Ectodermal cell (in vitro differentiated cells): ENCODE data around the gene SS18L1.

ENCODE experiments used
- H3K27ac ChIP-seq: 2 replicates; pipeline ENCODE4 v1.7.0; 2013; ENCODE audit warnings: mild to moderate bottlenecking, low read depth, low read length; ENCODE audit not compliant: insufficient read depth, poor library complexity, severe bottlenecking
- H3K27me3 ChIP-seq: 2 replicates; pipeline ENCODE4 v1.7.0; 2013; ENCODE audit warnings: mild to moderate bottlenecking, low read length; ENCODE audit not compliant: insufficient read depth, control insufficient read depth, poor library complexity, severe bottlenecking
- H3K36me3 ChIP-seq: one replicate; pipeline ENCODE4 v1.7.0; 2013; ENCODE audit warnings: low read length; ENCODE audit not compliant: control insufficient read depth, insufficient read depth
- H3K4me1 ChIP-seq: one replicate; pipeline ENCODE4 v1.7.0; 2013; ENCODE audit warnings: low read length; ENCODE audit not compliant: control insufficient read depth, insufficient read depth
- H3K4me3 ChIP-seq: 2 replicates; pipeline ENCODE4 v1.7.0; 2013; ENCODE audit warnings: low read depth, low read length, control low read depth; ENCODE audit not compliant: insufficient read depth
- H3K9me3 ChIP-seq: 2 replicates; pipeline ENCODE4 v1.7.0; 2013; ENCODE audit warnings: mild to moderate bottlenecking, low read length, moderate library complexity; ENCODE audit not compliant: control insufficient read depth
- WGBS, 2 experiments: methylation state at CpG; one replicate each; pipeline ENCODE4 v1.1.7; 2013; ENCODE audit warnings: missing lambda C conversion rate in 2 of 2; 5-methylcytosine and 5-hydroxymethylcytosine counted together

SS18L1 gene

DNA sequence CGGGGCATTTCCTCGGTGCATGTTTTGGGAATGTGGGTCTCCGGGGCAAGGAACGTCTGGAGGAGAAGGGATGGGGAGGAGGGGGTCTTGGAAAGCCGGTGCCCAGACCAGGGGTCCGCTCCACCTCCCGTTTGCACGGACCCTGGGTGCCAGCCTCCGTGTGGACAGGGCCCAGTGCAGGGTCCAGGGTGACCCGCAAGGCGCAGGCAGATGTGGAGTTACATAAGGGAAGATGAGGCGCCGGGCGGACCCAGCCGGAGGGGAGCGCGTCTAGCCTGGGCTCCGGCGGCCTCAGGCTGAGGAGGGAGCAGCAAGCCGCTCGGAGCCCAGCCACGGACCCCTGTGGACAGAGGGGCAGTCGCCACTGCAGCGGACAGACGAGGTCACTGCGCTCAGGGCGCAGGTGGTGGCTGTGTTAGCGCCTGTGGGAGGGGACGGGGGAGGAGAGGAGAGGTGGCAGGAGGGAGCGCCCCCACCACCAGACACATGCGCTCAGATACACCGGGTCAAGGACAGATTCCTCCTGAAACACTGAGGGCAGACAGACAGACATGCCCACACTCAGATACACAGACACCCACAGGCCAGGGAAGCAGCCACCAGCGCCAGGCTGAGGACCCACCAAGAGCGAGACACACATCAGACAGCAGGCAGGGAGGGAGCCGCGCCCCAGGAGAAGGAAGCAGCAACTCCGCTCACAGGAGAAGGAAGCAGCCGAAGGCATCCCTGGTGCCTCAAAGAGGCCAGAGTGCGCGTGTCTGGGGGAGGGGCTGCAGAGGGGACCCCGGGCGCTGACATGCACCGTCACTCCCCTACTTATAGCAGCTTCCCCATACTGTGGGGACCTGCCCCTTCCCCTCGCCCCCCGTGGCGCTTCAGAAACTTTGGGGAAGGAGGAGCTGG is 77.3 kb downstream of the SS18L1 start:
- Histone ChIP-seq H3K9me3 (no peaks in the 10 kb centered on the region), H3K27ac (no peak overlapping the region), H3K4me1 (peaks cover 24% of the 10 kb centered on the region), H3K36me3 (no peaks in the 10 kb centered on the region), H3K27me3 (peaks cover 87% of the 10 kb centered on the region), H3K4me3 (no peak overlapping the region)
- 4% methylated on average over 46 of the region's 46 CpGs for WGBS, 2 experiments

GRCh38 chr20:62222266-62222850 is 78.8 kb downstream of the SS18L1 start:
- H3K27ac ChIP-seq: no peak overlapping the region
- no peaks in the 10 kb centered on the region for H3K9me3 ChIP-seq
- H3K4me1 ChIP-seq: peaks cover 24% of the 10 kb centered on the region
- H3K27me3 ChIP-seq: peaks cover 73% of the 10 kb centered on the region
- H3K36me3 ChIP-seq: no peaks in the 10 kb centered on the region
- WGBS, 2 experiments: 87 to 90% methylated on average over 18 of the region's 18 CpGs
- no peak overlapping the region for H3K4me3 ChIP-seq

- Histone ChIP-seq H3K27me3 (peaks cover 67% of the 10 kb centered on the region), H3K4me3 (no peak overlapping the region), H3K9me3 (no peaks in the 10 kb centered on the region), H3K4me1 (peaks cover 25% of the 10 kb centered on the region), H3K36me3 (no peaks in the 10 kb centered on the region), H3K27ac (no peak overlapping the region)
- 82 to 84% methylated on average over 13 of the region's 13 CpGs for WGBS, 2 experiments
These were observed 79.4 kb downstream of the SS18L1 start for GRCh38 chr20:62222972-62223371.

DNA sequence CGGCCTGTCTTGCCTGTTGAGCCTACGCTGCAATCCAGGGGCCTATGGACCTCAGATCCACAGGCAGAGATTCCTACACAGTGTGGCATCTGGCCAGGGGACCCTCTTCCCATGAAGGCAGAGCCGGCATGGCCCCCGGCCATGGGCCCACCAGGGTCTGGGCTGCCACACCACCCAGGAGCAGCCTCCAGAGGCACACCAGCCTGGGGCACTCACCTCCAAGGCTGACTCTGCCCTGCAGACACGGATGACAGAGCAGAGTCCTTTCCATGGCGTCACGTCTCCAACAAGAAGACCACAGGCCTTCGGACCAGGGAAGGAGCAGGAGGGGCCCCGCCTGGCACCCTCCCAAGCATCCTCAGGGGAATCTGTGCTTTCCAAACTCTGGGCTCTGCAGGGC is 80.0 kb downstream of the SS18L1 start:
- Histone ChIP-seq H3K9me3 (no peaks in the 10 kb centered on the region), H3K4me1 (peaks cover 25% of the 10 kb centered on the region), H3K36me3 (no peaks in the 10 kb centered on the region), H3K27ac (no peak overlapping the region), H3K27me3 (peaks cover 61% of the 10 kb centered on the region), H3K4me3 (no peak overlapping the region)
- 89 to 91% methylated on average over 9 of the region's 9 CpGs for whole genome bisulfite sequencing, 2 experiments

DNA sequence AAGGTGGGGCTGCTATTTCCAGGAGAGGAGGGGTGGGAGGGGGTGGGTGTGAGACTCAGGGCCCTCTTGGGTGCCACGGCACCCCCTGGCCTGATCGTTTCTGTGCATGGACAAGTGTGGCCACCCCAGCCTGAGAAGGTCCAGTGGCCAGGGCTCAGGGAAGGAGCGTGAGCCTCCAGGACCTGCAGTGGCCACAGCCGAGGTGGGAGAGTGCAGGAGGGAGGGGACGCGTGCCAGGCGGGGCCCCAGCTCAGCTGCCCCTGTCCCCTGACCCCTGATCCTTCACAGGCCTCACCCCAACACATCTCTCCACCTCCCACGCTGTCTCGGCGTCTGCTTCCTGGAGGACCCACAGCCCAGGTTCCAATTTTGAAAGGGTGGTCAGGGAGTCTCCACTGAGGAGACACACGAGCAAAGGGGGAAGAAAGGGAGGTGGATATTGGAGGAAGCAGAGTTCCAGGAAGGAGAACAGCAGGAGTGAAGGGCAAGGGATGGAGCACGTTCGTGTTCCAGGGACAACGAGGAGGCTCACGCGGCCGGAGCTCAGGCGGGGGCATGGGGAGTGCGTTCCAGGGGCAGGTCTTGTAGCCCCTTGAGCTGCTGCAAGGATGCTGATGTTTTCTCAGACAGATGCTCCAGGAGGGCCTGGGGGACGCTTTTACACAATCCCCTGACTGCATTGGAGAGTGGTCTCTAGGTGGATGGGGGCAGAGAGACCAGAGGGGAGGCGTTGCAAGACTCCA is 80.7 kb downstream of the SS18L1 start:
- Histone ChIP-seq H3K9me3 (no peaks in the 10 kb centered on the region), H3K4me1 (peaks cover 19% of the 10 kb centered on the region), H3K4me3 (no peak overlapping the region), H3K36me3 (no peaks in the 10 kb centered on the region), H3K27me3 (peaks cover 54% of the 10 kb centered on the region), H3K27ac (no peak overlapping the region)
- WGBS, 2 experiments: 75 to 79% methylated on average over 21 of the region's 21 CpGs

DNA sequence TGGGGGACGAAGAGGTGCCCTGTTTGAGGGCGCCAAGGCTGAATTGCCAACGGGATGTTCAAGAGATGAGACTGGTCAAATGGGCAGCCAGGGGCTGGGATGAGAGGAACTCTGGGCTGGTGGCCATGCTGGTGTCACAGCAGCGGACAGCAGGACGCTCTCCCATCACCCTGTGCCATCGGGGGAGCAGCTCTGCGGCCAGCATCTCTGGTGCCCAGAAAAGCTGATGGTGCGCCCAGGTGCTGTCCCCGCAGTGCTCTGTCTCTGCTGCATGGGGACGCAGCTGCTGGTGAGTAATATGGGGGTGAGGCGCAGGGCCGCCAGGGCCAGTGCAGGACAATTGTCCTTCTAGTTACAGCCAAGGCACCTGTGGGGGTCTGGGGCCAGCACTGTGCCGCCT is 81.5 kb downstream of the SS18L1 start:
- Histone ChIP-seq H3K36me3 (no peaks in the 10 kb centered on the region), H3K4me3 (no peak overlapping the region), H3K27me3 (peaks cover 46% of the 10 kb centered on the region), H3K9me3 (no peaks in the 10 kb centered on the region), H3K4me1 (peaks cover 16% of the 10 kb centered on the region), H3K27ac (no peak overlapping the region)
- WGBS, 2 experiments: 92% methylated on average over 13 of the region's 13 CpGs

DNA sequence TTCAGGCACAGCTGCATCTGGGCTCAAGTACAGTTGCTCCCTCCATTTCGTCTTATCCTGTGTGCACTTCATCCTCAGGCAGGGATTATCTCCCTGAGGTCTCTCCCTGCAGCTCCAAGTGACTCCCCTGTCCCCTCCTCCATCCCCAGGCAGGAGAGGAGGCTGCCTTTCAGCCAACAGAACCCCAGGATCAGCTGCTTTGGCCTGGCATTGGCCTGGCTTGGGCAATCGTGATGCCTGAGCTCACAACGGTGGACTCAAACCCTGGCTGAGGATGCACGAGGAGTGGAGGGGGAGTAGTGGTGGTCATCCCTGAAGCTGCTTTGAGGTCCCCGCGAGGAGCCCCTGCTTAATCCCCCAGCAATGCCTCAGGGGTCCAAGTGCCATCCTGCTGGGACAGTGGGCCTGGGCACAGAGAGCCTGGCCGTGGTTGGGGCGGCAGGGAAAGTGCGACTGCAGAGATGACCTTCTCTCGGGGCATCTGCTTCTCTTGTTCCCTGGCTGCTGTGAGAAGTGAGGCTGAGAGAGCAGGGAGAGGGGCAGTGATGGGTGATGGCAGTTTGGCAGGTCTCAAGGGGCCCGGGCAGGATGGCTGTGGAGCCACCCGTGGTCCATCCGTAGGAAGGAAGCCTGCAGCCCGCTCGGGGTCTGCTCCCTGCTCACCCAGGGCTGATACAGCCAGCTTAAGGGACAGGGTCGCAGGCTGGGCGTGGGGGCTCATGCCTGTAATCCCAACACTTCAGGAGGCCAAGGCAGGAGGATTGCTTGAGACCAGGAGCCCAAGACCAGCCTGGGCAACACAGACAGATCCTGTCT is 82.5 kb downstream of the SS18L1 start:
- H3K27me3 ChIP-seq: peaks cover 37% of the 10 kb centered on the region
- H3K27ac ChIP-seq: no peak overlapping the region
- no peak overlapping the region for H3K4me3 ChIP-seq
- peaks cover 10% of the 10 kb centered on the region for H3K4me1 ChIP-seq
- no peaks in the 10 kb centered on the region for H3K9me3 ChIP-seq
- WGBS, 2 experiments: 86 to 90% methylated on average over 17 of the region's 17 CpGs
- H3K36me3 ChIP-seq: no peaks in the 10 kb centered on the region

DNA sequence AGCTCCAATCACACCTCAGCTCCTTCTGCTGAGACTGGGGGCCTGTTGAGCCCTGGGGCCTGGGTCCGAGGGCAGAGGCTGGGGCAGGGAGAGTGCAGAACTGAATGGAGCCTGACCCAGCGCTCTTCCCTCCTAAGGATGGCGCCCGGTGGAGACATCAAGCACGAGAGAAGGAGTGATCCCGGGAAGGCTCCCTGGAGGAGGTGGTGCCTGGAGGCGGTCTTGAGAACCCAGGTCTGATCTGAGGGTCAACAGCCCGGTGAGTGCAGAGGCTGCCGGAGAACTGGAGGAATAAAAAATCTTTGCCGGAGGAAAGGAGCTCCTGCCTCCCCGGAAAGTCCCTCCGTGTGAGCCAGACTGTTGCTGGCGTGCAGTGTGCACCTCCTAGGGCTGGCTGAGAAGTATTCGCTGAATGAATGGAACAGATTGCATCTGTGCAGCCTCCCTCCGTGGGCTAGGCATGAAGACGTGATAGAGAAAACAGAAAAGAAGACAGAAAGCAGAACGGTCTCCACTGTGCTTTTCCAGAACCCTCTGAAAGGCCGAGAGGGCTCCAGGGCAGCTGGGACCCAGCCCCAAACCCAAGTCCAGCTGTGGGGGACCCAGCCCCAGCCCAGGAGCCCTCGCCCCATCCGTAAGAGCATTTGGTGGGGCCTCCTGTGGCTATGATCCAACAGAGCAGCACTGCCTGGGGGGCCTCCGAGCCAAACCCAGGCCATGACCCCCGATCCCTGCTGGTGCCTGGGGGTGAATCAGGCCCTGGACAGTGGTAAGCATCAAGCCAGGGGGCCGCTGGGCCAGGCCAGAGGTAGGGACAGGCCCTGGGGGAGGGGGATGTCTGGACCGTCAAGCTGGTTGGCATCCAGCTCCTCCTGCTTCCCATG is 83.4 kb downstream of the SS18L1 start:
- H3K9me3 ChIP-seq: no peaks in the 10 kb centered on the region
- H3K27me3 ChIP-seq: peaks cover 28% of the 10 kb centered on the region
- H3K36me3 ChIP-seq: no peaks in the 10 kb centered on the region
- H3K27ac ChIP-seq: no peak overlapping the region
- no peak overlapping the region for H3K4me3 ChIP-seq
- 83 to 88% methylated on average over 24 of the region's 24 CpGs for WGBS, 2 experiments
- peaks cover 4% of the 10 kb centered on the region for H3K4me1 ChIP-seq

GRCh38 chr20:62227591-62227976 is 84.0 kb downstream of the SS18L1 start:
- Histone ChIP-seq H3K4me1 (peaks cover 4% of the 10 kb centered on the region), H3K27ac (no peak overlapping the region), H3K27me3 (peaks cover 22% of the 10 kb centered on the region), H3K4me3 (no peak overlapping the region), H3K9me3 (no peaks in the 10 kb centered on the region), H3K36me3 (no peaks in the 10 kb centered on the region)
- WGBS, 2 experiments: 82 to 85% methylated on average over 10 of the region's 10 CpGs
